ENCODE results near the gene COL2A1. TPM values are rescaled to one million over a fixed set of nuclear protein-coding genes. Genes with fewer than 3 reads are reported as not detected.
A peak's percentile ranks its signal among the peaks of the same experiment; 100 is the strongest.

Gene COL2A1
- total RNA-seq, 1 donor from 2014 or later = 0.82 TPM

- FAIRE-seq (no peak), DNase-seq (ENCODE audit: low spot score in 2 of 2) (no peak)
Measured at GRCh38 chr12:47992776-47993175, 11.5 kb downstream of the COL2A1 start.

- no peak for DNase-seq (ENCODE audit: low spot score in 2 of 2)
- no peak for FAIRE-seq
Measured at GRCh38 chr12:47991106-47992061, 12.9 kb downstream of the COL2A1 start.

GRCh38 chr12:47990351-47991105, 13.7 kb downstream of the COL2A1 start:
- no peak for DNase-seq (ENCODE audit: low spot score in 2 of 2)
- no peak for FAIRE-seq

- DNase-seq (ENCODE audit: low spot score in 2 of 2) (no peak), FAIRE-seq (no peak)
Measured at GRCh38 chr12:47989666-47990065, 14.6 kb downstream of the COL2A1 start.

- FAIRE-seq (no peak), DNase-seq (ENCODE audit: low spot score in 2 of 2) (no peak)
Measured at GRCh38 chr12:47989023-47989417, 15.3 kb downstream of the COL2A1 start.

GRCh38 chr12:47988073-47989022, 15.9 kb downstream of the COL2A1 start:
- no peak for FAIRE-seq

GRCh38 chr12:47987411-47988072, 16.7 kb downstream of the COL2A1 start:
- DNase-seq (ENCODE audit: low spot score in 2 of 2) = peak in 1 of 2 donors; percentile 41
- no peak for FAIRE-seq

More at GRCh38 chr12:47988073-47989022, 15.9 kb downstream of the COL2A1 start:
- no peak for DNase-seq (ENCODE audit: low spot score in 2 of 2)

GRCh38 chr12:47986832-47987231, 17.4 kb downstream of the COL2A1 start:
- no peak for FAIRE-seq
- no peak for DNase-seq (ENCODE audit: low spot score in 2 of 2)

- FAIRE-seq = no peak
- no peak for DNase-seq (ENCODE audit: low spot score in 2 of 2)
Measured at GRCh38 chr12:47986291-47986660, 18.0 kb downstream of the COL2A1 start.

GRCh38 chr12:47985596-47986290, 18.5 kb downstream of the COL2A1 start:
- DNase-seq (ENCODE audit: low spot score in 2 of 2) (no peak), FAIRE-seq (no peak)

GRCh38 chr12:47984331-47984801, 19.9 kb downstream of the COL2A1 start:
- DNase-seq (ENCODE audit: low spot score in 2 of 2) (no peak), FAIRE-seq (no peak)

GRCh38 chr12:47983541-47984115, 20.6 kb downstream of the COL2A1 start:
- DNase-seq (ENCODE audit: low spot score in 2 of 2) (no peak), FAIRE-seq (no peak)

- FAIRE-seq (no peak), DNase-seq (ENCODE audit: low spot score in 2 of 2) (no peak)
Measured at GRCh38 chr12:47982770-47983169, 21.5 kb downstream of the COL2A1 start.

- FAIRE-seq (no peak), DNase-seq (ENCODE audit: low spot score in 2 of 2) (no peak)
Measured at GRCh38 chr12:47982311-47982710, 22.0 kb downstream of the COL2A1 start.

GRCh38 chr12:47981496-47982260, 22.6 kb downstream of the COL2A1 start:
- FAIRE-seq = no peak
- no peak for DNase-seq (ENCODE audit: low spot score in 2 of 2)

- FAIRE-seq (no peak), DNase-seq (ENCODE audit: low spot score in 2 of 2) (no peak)
Measured at GRCh38 chr12:47980779-47981495, 23.3 kb downstream of the COL2A1 start.

GRCh38 chr12:47980197-47980596, 24.1 kb downstream of the COL2A1 start:
- FAIRE-seq (no peak), DNase-seq (ENCODE audit: low spot score in 2 of 2) (peak in 1 of 2 donors; percentile 63)

Measured in frontal cortex (tissue), 4 donors.